OCI-M1 (cell line): ENCODE data around the gene VAV3.
"Not testable (repeated sequence)": the region's sequence is repeated elsewhere in the genome, so short reads cannot be mapped to it uniquely, and the experiment has no call there.

ENCODE experiments used
- DNase-seq: peaks from one replicate; lab custom pipeline; 2025; lab: John Stamatoyannopoulos, UW

VAV3 gene, protein sequence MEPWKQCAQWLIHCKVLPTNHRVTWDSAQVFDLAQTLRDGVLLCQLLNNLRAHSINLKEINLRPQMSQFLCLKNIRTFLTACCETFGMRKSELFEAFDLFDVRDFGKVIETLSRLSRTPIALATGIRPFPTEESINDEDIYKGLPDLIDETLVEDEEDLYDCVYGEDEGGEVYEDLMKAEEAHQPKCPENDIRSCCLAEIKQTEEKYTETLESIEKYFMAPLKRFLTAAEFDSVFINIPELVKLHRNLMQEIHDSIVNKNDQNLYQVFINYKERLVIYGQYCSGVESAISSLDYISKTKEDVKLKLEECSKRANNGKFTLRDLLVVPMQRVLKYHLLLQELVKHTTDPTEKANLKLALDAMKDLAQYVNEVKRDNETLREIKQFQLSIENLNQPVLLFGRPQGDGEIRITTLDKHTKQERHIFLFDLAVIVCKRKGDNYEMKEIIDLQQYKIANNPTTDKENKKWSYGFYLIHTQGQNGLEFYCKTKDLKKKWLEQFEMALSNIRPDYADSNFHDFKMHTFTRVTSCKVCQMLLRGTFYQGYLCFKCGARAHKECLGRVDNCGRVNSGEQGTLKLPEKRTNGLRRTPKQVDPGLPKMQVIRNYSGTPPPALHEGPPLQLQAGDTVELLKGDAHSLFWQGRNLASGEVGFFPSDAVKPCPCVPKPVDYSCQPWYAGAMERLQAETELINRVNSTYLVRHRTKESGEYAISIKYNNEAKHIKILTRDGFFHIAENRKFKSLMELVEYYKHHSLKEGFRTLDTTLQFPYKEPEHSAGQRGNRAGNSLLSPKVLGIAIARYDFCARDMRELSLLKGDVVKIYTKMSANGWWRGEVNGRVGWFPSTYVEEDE

GRCh38 chr1:107965110-107965991 lies at the start of gene VAV3:
Gene VAV3, minus strand, starts transcription at chr1:107965180. Its CDS starts 311 bp downstream, at chr1:107964869.
- no peak for DNase-seq

GRCh38 chr1:108012553-108012952 lies 47.6 kb upstream of the VAV3 start:
- no peak for DNase-seq

DNA sequence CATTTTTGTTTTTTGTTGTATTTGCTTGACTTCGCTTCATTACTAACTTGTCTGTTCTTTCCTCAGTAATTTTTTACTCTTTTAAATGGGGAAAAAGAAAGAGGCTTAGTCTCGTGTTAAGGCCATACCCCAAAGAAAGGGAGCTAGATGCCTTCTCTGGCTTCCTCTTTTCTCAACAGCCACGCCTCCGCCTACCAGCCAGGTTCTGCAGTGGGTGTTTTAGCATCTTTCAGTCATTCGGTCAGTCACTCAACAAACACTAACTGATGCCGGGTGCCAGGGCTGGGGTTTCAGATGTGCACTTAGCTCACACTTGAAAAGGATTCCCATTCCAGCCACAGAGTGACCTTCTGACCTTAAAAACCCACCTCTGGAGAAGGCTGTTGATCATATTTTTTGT lies 46.3 kb upstream of the VAV3 start:
- DNase-seq, result peak; percentile 27

- DNase-seq, result no peak
Measured at GRCh38 chr1:108010581-108010980, 45.6 kb upstream of the VAV3 start.

- DNase-seq, result no peak
Measured at GRCh38 chr1:108009603-108010195, 44.7 kb upstream of the VAV3 start.

- DNase-seq, result no peak
Measured at GRCh38 chr1:108007531-108007930, 42.6 kb upstream of the VAV3 start.

- no peak for DNase-seq
Measured at GRCh38 chr1:108007070-108007469, 42.1 kb upstream of the VAV3 start.

- not testable (repeated sequence) for DNase-seq
Measured at GRCh38 chr1:108004919-108005318, 39.9 kb upstream of the VAV3 start.

GRCh38 chr1:108000620-108001111 lies 35.7 kb upstream of the VAV3 start:
- no peak for DNase-seq

DNA sequence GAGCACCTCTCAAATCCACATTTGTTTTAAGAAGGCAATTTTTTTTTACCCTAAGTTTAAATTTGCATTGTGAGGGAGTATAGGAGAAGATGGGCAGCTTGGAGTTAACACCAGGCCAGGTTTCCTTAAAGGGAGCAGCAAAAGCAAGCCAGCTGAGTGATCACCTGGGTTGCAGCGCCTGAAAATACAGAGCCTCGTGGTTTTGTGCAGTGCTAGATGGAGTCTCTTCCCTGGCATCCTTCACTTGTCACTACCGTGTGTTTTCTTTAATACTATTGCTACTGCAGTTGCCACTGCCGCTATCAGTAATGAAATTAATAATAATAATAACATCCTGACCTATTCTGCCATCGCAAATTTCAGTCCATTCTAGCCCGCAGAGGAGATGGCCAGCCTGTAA lies 35.2 kb upstream of the VAV3 start:
- no peak for DNase-seq

- DNase-seq, result no peak
Measured at GRCh38 chr1:107997866-107998265, 32.9 kb upstream of the VAV3 start.

- no peak for DNase-seq
Measured at GRCh38 chr1:107993920-107994319, 28.9 kb upstream of the VAV3 start.

GRCh38 chr1:107992347-107992746 lies 27.4 kb upstream of the VAV3 start:
- DNase-seq, result no peak

DNA sequence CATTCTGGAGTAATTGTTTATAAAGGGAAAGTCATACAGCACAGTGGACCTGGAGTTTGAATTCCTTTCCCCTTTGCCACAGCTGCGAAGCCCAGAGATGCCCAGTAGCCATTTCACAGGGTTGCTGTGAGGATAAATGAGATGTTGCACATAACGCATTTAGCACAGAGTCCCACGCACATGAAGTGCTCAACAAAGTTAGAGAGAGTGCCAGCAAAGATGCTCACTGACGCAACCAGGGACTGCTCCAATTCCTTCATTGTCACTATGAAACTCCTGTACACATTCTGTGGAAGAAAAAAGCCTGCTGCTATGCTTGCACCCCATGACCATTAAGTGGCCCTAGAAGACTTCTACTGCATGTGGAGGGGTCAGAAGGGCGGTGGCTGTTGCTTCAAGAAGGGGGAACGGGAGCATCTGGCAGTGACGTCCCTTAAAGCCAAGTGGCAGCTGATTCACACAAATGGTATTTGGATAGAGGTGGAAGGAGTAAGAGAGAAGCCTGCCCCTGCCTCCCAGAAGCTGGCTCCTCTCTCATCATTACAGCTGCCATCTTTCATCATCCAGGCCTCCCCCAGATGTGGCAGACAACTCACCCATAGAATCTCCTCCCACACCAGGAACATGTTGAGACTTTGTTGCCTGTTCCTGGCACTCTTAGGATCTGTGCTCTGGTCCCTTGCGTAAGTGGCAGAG lies 26.5 kb upstream of the VAV3 start:
- DNase-seq, result no peak

DNA sequence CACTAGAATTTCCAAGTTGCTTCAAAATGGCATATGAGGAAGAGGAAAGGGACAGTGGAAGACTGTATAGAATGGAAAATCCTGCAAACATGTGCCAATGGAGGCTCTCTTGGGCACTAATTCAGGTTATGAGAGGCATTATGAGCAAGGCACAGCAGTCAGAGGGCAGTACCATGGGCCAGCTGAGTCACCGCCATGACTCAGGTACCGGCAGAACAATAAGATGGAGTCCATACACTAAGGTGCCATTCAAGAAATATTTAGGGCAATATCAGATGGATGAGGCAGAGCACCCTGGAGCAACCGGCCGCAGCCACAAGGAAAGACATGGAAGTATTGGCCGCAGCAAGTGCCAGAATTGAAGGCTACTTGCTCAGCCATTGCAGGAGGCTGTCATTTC lies 25.6 kb upstream of the VAV3 start:
- DNase-seq, result no peak

DNA sequence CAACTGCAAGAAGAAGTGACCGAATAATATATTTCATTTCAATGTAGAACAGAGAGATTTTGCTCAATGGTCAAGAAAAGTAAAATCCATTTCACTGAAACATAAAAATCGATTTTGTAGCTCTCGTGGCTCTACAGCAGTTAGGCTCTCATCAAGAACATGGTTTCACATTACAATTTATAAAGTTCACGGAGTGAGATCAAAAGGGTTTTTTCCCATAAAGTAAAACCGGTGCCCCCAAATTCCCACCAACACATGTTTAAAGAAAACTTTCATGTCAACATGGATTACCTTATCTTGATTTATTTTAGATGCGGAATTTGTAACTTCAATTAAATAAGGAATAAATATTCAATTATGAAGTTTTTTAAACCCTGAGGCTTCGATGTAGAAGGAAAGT lies 16.3 kb upstream of the VAV3 start:
- no peak for DNase-seq

GRCh38 chr1:107979926-107980325 lies 14.9 kb upstream of the VAV3 start:
- DNase-seq, result no peak

- DNase-seq, result no peak
Measured at GRCh38 chr1:107979088-107979487, 14.1 kb upstream of the VAV3 start.

DNA sequence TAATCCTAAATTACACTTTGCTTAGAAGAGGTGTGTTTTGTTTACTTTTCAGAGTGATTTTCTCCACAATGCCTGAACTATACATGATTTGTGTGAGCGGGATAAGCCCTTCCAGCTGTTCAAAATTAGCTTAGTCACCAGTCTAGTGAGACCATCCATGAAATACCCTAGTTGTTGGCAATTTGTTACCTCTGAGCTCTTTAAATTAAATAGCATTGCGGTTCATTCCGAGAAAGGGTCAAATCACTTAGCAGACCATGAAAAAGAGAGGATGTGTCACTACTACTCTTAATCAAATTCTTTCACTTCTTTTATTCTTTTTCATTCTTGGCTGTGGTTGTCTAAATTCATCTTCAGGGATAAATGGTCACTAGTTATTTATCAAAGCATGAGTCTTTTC lies 11.9 kb upstream of the VAV3 start:
- no peak for DNase-seq

DNA sequence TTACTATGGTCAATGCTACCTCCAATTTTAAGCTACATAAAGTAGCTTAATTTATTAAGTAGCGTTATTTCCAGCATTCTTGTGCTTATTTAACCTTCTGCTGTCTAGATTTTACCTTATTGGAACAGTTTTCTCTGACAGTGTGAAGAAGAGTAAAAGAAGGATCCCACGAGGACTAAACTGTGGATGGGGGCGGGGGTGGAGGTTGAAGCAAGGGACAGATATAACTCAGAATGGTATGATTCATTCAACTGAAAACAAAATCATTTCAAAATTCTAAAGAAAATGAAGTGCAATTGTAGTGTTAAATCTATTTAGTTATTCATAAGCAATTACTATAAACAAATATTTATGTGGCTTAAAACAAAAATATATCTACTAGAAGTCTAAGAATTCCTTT lies 11.5 kb upstream of the VAV3 start:
- no peak for DNase-seq

GRCh38 chr1:107975851-107976250 lies 10.9 kb upstream of the VAV3 start:
- DNase-seq, result no peak
